Left lung (tissue), 10 donors: Measurements from ENCODE around the gene NTM. TPM values are rescaled to one million over a fixed set of nuclear protein-coding genes. Genes with fewer than 3 reads are reported as not detected.
A peak's percentile ranks its signal among the peaks of the same experiment; 100 is the strongest.

Experiments
- ATAC-seq: fragments of 200-7000 bp; cut with Tn5 transposase; one replicate; pipeline ENCODE4 v1.9.1; 2020; ENCODE audit warnings: moderate library complexity
- DNase-seq, 4 donors: peaks; one replicate each; pipeline ENCODE4 v3.0.0-alpha.2; 2013 to 2020
- H3K27ac ChIP-seq, 2 donors: fragments of 200-600 bp; sonication (generic) in 1 of 2; one replicate each; pipeline versions ENCODE4 v1.5.0 to v1.8.0; 2020 to 2021
- H3K27me3 ChIP-seq, 2 donors: fragments of 200-600 bp; sonication (generic) in 1 of 2; one replicate each; pipeline versions ENCODE4 v1.5.0 to v1.8.0; 2020 to 2021
- H3K36me3 ChIP-seq, 2 donors: fragments of 200-600 bp; sonication (generic) in 1 of 2; one replicate each; pipeline versions ENCODE4 v1.5.0 to v1.8.0; 2020 to 2021
- H3K4me1 ChIP-seq, 2 donors: fragments of 200-600 bp; one replicate each; pipeline ENCODE4 v1.8.0; 2021
- H3K4me3 ChIP-seq, 2 donors: fragments of 200-600 bp; sonication (generic) in 1 of 2; one replicate each; pipeline versions ENCODE4 v1.5.0 to v1.8.0; 2020 to 2021; ENCODE audit warnings: mild to moderate bottlenecking in 1 of 2
- H3K9me3 ChIP-seq, 2 donors: fragments of 200-600 bp; sonication (generic) in 1 of 2; one replicate each; pipeline versions ENCODE4 v1.5.0 to v1.8.0; 2020 to 2021
- CTCF ChIP-seq, 2 donors: fragments of 200-600 bp; sonication (generic) in 1 of 2; IDR thresholded peaks; one replicate each; pipeline versions ENCODE4 v1.5.0 to v1.8.0; 2021; ENCODE audit warnings: antibody characterized with exemption in 2 of 2
- intact Hi-C, 2 donors: fragments of 100-400 bp; cut with DNase I; formaldehyde crosslinking; loops; one replicate each; pipeline versions ENCODE4 v1.11.2 to v1.14.2; 2022
- polyA plus RNA-seq, 6 donors: library from polyadenylated mRNA; unstranded; fragments of 120-200 nt; gene quantifications; one replicate each; pipeline ENCODE4 v1.2.1, GENCODE V29; 2013; ENCODE audit not compliant: insufficient read length in 6 of 6
- total RNA-seq, 2 donors: library from RNA; stranded (reverse); fragmentation: NEBNext Ultra II Directional; extraction: Animal tissue kit (Norgen Biotek cat#: 25700); gene quantifications; one replicate each; pipeline ENCODE4 v1.2.1, GENCODE V29; 2021
- donor health status: DM: no; HTN: yes; CAD: no.
- donor health status: DM: no; HTN: no; CAD: no.

NTM gene
- total and polyA plus RNA-seq, 8 donors, result 9.5 to 31.0 (median 21.1) TPM

- no peak for ATAC-seq
- TF ChIP-seq CTCF (IDR thresholded peaks at IDR 0.05), result no peak
- peaks cover 0 to 20% of the 10 kb centered on the region in 2 donors for H3K27me3 ChIP-seq
Observed at GRCh38 chr11:132123449-132123848, 753.0 kb downstream of the NTM start.

GRCh38 chr11:132123854-132124835, 753.7 kb downstream of the NTM start:
- H3K27me3 ChIP-seq, result peaks cover 0 to 20% of the 10 kb centered on the region in 2 donors
- no peak for TF ChIP-seq CTCF (IDR thresholded peaks at IDR 0.05)
- intact Hi-C loops, result loop anchor here in 1 of 2 donors (10.0 kb wide), 1 partner anchor 259 kb away; no protein-coding TSS in a partner anchor
- no peak overlapping the region for H3K4me3 ChIP-seq
- ATAC-seq (no peak), DNase-seq (no peak)
- peaks cover 0 to 6% of the 10 kb centered on the region in 2 donors for H3K4me1 ChIP-seq
- H3K27ac ChIP-seq, result no peak overlapping the region
- no peaks in the 10 kb centered on the region for H3K36me3 ChIP-seq
- no peaks in the 10 kb centered on the region for H3K9me3 ChIP-seq

More at GRCh38 chr11:132123449-132123848, 753.0 kb downstream of the NTM start:
- Histone ChIP-seq H3K27ac (no peak overlapping the region), H3K9me3 (no peaks in the 10 kb centered on the region), H3K4me3 (no peak overlapping the region), H3K36me3 (no peaks in the 10 kb centered on the region), H3K4me1 (peaks cover 0 to 6% of the 10 kb centered on the region in 2 donors)
- DNase-seq, result no peak
- intact Hi-C loops, result loop anchor here in 1 of 2 donors (10.0 kb wide), 1 partner anchor 259 kb away; no protein-coding TSS in a partner anchor

DNA sequence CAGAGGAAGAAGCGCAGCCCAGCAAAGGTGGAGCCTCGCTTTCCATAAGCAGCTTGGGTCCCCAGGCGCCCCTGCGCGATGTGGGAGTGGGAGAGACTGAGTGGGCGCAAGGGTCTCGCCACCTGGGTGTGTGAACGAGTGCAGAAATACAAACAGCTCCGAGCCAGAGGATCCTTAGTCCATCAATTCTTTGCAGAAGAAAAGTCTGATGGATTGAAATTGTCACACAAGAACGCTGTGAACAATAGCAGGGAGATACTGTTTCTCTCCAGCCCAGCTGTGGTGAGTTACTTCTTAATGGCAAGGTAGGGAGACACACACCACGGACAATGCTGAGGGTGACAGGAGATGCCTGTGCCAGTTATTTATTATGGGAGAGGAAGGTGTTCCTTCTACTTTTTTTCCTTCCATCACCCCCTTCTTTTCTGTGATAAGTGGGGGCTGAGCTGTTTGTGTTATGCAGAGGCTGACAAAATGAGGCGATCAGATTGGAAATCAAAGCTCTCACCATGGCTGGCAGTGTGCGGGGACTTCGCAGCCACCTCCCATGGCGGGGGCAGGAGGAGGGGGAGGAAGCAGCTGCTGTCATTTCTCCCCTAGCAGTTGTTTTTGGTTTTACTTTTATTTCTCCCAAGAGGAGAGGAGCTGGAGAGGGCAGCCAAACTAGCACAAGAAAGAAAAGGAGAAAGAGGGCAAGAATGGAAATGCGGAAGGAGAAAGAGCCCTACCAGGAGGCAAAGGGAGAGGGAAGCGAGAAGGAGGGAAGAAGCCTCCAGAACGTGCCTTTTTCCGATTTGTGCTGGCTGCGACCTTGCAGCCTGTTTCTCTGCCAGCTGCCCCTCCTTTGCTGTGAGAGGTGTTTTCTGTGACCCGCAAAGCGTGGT, 755.8 kb downstream of the NTM start:
- no peaks in the 10 kb centered on the region for H3K36me3 ChIP-seq
- no peak overlapping the region for H3K4me3 ChIP-seq
- peaks cover 0 to 15% of the 10 kb centered on the region in 2 donors for H3K27me3 ChIP-seq
- ATAC-seq (peak; percentile 32), DNase-seq (peak in 2 of 4 donors; percentile 36 to 51)
- H3K4me1 ChIP-seq, result peaks cover 0 to 6% of the 10 kb centered on the region in 2 donors
- no peak overlapping the region for H3K27ac ChIP-seq
- intact Hi-C loops, result loop anchor here in 1 of 2 donors (10.0 kb wide), 1 partner anchor 261 kb away; no protein-coding TSS in a partner anchor
- TF ChIP-seq CTCF (IDR thresholded peaks at IDR 0.05), result no peak
- no peaks in the 10 kb centered on the region for H3K9me3 ChIP-seq

- Histone ChIP-seq H3K4me3 (no peak overlapping the region), H3K27me3 (peaks cover 0 to 10% of the 10 kb centered on the region in 2 donors), H3K36me3 (no peaks in the 10 kb centered on the region), H3K27ac (no peak overlapping the region), H3K4me1 (peaks cover 0 to 6% of the 10 kb centered on the region in 2 donors), H3K9me3 (no peaks in the 10 kb centered on the region)
- DNase-seq (peak in 2 of 4 donors; percentile 80 to 91), ATAC-seq (peak; percentile 77)
- TF ChIP-seq CTCF (IDR thresholded peaks at IDR 0.05), result peak in 1 of 2 donors; percentile 26
- intact Hi-C loops, result loop anchor here in 1 of 2 donors (10.0 kb wide), 1 partner anchor 262 kb away; no protein-coding TSS in a partner anchor
Observed at GRCh38 chr11:132126973-132127899, 756.8 kb downstream of the NTM start.
